Measurements from ENCODE around the gene PTHLH.

Gene PTHLH

GRCh38 chr12:27975222-27976136 lies 2.9 kb upstream of the PTHLH start:
- DNase-seq (ENCODE audit: low read depth): no peak
- TF ChIP-seq CTCF (conservative IDR thresholded peaks at IDR 0.05; ENCODE audit: low read depth, low read length): no peak
- peak overlapping the region; percentile 38 for H3K4me3 ChIP-seq (ENCODE audit: low read length)

- TF ChIP-seq CTCF (conservative IDR thresholded peaks at IDR 0.05; ENCODE audit: low read depth, low read length): no peak
- DNase-seq (ENCODE audit: low read depth): no peak
- peak overlapping the region; percentile 38 for H3K4me3 ChIP-seq (ENCODE audit: low read length)
Measured at GRCh38 chr12:27974735-27975221, 2.2 kb upstream of the PTHLH start.

GRCh38 chr12:27973487-27973890 lies 956 bp upstream of the PTHLH start:
- TF ChIP-seq CTCF (conservative IDR thresholded peaks at IDR 0.05; ENCODE audit: low read depth, low read length): no peak
- no peak for DNase-seq (ENCODE audit: low read depth)
- H3K4me3 ChIP-seq (ENCODE audit: low read length): no peak overlapping the region

GRCh38 chr12:27971606-27972005 lies 927 bp downstream of the PTHLH start:
- TF ChIP-seq CTCF (conservative IDR thresholded peaks at IDR 0.05; ENCODE audit: low read depth, low read length): no peak

GRCh38 chr12:27971121-27971489 lies 1.4 kb downstream of the PTHLH start:
- no peak for TF ChIP-seq CTCF (conservative IDR thresholded peaks at IDR 0.05; ENCODE audit: low read depth, low read length)
- DNase-seq (ENCODE audit: low read depth): no peak
- H3K4me3 ChIP-seq (ENCODE audit: low read length): peak overlapping the region; percentile 40

More at GRCh38 chr12:27971606-27972005, 927 bp downstream of the PTHLH start:
- no peak overlapping the region for H3K4me3 ChIP-seq (ENCODE audit: low read length)
- DNase-seq (ENCODE audit: low read depth): no peak

- TF ChIP-seq CTCF (conservative IDR thresholded peaks at IDR 0.05; ENCODE audit: low read depth, low read length): no peak
- peak overlapping the region; percentile 61 for H3K4me3 ChIP-seq (ENCODE audit: low read length)
- no peak for DNase-seq (ENCODE audit: low read depth)
Measured at GRCh38 chr12:27970401-27971120, 2.0 kb downstream of the PTHLH start.
